Pons (tissue), 1 donor: ENCODE measurements around the gene RUFY4.
"Not testable (repeated sequence)": the region's sequence is repeated elsewhere in the genome, so short reads cannot be mapped to it uniquely, and the experiment has no call there.

Source experiments
- DNase-seq: peaks from one replicate; pipeline ENCODE4 v3.0.0-alpha.2; 2016; ENCODE audit warnings: low spot score

Gene RUFY4

DNA sequence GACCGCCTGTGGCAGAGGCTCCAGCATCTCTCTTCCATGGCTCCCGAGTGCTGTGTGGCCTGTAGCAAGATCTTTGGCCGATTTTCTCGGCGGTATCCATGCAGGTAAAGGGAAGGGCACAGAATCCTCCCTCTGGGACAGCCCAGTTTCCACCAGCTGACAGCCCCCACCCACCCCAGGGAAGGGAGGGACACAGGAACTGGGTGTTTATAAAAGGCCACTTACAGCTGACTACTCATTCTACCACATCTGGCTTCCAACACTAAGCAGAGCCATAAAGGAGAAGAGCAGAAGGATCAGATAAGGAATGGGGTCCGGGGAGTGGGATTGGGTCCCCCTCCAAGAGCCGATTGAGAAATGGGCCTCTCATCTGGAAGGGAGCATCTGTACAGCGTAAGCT is 20.2 kb downstream of the RUFY4 start:
- no peak for DNase-seq

DNA sequence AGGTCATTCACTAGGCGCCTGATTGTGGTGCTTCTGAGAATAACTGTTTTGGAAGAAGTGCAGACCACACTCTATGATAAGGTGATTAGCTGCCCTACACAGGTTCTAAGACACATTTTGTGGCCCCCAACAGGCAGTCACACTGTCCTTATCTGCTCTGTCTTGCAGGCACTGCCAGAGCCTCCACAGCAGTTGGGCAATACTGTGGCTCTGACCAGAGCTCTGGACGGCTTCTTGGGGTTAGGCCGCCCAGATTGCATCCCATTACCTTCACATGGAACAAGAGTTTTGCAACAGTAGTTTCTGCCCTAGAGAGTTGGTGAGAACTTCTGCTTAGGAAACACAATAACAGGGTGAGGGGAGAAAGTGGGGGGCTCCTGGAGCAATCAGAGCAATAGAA is 22.7 kb downstream of the RUFY4 start:
- DNase-seq: no peak

DNA sequence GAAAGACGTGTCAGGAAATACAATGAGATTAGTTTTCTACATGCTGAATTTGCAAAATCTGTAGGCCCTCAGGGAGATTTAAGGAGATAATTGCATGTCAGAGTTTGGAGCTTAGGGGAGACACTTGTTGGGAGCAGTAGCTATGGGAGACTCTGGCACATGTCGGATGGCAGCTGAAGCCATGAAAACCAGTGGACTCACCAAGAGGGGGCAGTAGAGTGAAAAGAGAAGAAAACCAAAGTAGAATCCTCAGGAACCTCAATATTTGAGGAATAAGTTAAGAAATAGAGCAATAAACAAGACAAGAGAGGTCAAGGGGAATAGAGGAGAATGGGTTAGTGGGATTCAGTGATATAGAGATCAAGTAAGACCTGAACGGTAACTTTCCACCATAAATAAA is 24.8 kb downstream of the RUFY4 start:
- DNase-seq: no peak

DNA sequence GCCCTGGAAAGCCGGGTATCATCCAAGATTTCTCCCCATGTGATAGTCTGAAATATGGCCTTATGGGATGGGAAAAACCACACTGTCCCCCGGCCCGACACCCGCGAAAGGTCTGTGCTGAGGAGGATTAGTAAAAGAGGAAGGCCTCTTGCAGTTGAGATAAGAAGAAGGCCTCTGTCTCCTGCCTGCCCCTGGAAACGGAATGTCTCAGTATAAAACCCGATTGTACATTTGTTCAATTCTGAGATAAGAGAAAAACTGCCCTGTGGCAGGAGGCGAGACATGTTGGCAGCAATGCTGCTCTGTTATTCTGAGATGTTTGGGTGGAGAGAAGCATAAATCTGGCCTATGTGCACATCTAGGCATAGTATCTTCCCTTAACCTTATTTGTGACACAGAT is 26.8 kb downstream of the RUFY4 start:
- no peak for DNase-seq

DNA sequence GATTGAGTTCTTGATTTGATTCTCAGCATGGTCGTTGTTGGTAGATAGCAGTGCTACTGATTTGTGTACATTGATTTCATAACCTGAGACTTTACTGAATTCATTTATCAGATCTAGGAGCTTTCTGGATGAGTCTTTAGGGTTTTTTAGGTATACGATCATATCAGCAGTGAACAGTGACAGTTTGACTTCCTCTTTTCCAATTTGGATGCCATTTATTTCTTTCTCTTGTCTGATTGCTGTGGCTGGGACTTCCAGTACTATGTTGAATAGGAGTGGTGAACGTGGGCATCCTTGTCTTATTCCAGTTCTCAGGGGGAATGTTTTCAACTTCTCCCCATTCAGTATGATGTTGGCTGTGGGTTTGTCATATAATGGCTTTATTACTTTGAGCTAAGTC is 28.9 kb downstream of the RUFY4 start:
- no peak for DNase-seq

DNA sequence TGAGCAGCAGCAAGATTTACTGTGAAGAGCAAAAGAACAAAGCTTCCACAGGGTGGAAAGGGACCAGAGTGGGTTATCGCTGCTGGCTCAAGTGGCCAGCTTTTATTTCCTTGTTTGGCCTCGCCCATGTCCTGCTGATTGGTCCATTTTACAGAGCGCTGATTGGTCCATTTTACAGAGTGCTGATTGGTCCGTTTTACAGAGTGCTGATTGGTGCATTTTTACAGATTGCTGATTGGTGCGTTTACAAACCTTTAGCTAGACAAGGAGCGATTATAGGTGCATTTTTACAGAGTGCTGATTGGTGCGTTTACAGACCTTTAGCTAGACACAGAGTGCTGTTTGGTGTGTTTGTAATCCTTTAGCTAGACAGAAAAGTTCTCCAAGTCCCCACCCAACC is 39.8 kb downstream of the RUFY4 start:
- not testable (repeated sequence) for DNase-seq

DNA sequence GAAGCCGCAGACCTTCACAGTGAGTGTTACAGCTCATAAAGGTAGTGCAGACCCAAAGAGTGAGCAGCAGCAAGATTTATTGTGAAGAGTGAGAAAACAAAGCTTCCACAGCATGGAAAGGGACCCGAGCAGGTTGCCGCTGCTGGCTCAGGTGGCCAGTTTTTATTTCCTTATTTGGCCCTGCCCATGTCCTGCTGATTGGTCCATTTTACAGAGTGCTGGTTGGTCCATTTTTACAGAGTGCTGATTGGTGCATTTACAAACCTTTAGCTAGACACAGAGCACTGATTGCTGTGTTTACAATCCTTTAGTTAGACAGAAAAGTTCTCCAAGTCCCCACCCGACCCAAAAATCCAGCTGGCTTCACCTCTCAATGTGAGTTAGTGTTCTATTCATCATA is 52.7 kb downstream of the RUFY4 start:
- DNase-seq: not testable (repeated sequence)

DNA sequence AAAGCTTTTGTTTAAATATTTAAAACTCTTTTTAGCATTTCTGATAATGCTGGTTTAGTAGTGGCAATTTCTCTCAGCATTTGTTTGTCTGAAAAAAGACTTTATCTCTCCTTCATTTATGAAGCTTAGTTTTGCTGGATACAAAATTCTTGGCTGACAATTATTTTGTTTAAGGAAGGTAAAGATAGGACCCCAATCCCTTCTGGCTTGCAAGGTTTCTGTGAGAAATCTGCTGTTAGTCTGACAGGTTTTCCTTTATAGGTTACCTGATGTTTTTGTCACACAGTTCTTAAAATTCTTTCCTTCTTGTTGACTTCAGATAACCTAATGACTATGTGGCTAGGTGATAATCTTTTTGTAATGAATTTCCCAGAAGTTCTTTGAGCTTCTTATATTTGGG is 53.2 kb downstream of the RUFY4 start:
- DNase-seq: not testable (repeated sequence)

DNA sequence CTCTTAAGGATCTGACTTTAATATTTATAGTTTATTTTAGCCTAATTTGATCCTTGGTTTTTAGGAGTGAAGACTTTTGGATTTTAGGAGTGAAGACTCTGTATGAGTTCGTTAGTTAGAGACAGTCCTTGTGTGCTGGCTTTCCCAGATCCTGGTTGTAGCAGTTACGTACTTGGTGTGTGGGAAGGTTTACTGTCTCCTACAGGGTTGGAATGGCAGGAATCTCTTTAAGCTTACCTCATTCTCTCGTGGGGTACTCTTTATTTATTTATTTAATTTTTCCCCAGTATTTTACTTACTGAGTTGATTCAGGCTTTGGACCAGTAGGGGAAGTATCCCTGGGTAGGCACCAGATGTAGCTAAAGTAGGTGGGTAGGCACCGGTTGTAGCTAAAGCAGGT is 54.9 kb downstream of the RUFY4 start:
- DNase-seq: no peak

DNA sequence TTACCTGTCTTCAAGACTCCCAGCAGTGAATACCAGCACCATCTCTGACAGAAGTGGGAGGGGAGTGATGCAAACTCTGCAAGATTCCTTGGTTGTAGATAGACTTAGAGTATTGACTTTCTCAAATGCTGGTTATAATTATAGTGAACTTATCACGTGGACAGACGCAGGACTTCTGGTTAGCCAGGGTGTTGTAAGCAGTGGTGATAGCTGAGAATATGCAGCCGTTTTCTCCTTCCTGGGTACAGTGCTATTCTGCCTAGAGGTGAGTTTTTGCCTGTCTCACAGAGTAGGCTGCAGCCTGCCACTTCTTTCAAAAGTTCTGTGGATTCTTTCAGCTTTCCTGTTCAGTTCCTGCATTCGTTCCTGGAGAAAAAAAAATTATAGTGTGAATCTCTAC is 56.0 kb downstream of the RUFY4 start:
- DNase-seq: no peak

DNA sequence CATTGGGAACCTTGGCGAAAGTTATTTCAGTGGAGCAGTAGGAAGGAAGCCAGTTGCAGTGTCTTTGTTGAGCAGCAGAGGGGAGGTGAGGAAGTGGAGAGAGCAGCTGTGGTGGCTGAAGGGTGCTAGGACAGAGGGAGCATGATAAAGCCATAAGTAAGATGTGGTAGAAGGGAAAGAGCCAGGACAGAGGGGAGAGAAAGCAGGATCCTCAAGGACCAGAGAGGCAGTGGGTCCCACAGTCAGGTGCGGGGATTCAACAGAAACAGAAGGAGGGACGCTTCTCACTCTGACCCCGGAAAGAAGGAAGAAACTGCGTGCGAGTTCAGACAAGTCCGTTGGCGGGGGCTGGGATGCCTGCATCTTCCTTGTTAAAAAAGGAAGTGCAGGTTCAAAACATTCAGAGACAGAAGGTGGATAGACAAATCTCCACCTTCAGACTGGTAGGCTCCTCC is 56.6 kb downstream of the RUFY4 start, which contains the start of gene CXCR2:
TSS of gene CXCR2 (plus strand) at position 403 of the 455 bp plus-strand sequence. CDS start 8,774 bp downstream, outside the sequence.
- DNase-seq: peak; percentile 19

DNA sequence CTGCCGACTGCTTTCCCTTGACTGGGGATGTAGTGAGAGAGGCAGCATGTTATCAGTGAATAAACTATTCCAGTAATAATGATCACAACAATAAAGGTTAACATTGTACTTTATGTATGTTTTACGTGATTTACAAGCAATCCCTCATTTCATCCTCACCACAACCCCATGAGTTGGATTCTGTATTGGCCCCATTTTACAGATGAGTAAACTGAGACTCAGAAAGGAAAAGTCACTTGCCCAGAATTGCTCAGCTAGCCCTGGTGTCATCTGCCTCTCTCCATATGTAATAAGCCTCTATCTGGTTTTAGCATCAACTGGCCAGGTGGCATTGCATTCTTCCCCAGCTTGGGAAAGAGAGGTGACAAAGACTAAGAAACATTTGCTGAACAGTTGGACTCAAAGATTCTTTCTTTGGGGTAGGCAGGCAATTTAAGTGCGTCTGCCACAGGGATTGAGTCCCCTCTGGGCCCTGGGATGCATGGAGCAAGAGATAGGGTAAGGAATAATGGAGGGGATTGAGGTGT is 58.9 kb downstream of the RUFY4 start:
- DNase-seq: no peak

DNA sequence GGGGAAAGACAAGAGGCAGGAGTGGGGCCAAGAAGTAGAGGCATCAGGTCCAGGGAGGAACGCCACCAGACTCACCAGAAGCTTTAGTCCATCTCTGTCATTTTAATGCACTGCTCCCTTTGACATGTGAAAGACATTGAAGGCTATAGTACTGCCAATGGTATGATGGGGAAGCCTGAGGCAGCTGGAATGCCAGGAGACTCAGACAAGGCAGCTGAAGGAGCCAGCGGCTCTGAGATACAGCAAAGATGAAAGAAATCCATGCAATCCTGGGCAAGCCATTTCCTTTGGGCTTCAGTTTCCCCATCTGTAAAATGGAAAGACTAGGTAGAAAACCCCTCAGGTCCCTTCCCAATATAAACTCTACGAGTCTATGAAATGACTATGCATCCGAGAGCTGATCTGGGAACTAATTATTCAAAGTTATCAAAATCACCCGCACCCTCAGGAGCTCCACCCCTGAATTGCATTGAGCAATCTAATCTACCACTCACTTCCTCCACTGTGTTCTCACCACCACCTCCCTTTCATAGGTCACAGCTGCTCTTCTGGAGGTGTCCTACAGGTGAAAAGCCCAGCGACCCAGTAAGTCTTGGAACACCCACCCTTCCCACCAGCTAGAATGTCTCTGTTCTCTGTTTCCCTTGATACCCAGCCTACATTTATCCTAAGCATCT is 59.9 kb downstream of the RUFY4 start:
- DNase-seq: no peak

DNA sequence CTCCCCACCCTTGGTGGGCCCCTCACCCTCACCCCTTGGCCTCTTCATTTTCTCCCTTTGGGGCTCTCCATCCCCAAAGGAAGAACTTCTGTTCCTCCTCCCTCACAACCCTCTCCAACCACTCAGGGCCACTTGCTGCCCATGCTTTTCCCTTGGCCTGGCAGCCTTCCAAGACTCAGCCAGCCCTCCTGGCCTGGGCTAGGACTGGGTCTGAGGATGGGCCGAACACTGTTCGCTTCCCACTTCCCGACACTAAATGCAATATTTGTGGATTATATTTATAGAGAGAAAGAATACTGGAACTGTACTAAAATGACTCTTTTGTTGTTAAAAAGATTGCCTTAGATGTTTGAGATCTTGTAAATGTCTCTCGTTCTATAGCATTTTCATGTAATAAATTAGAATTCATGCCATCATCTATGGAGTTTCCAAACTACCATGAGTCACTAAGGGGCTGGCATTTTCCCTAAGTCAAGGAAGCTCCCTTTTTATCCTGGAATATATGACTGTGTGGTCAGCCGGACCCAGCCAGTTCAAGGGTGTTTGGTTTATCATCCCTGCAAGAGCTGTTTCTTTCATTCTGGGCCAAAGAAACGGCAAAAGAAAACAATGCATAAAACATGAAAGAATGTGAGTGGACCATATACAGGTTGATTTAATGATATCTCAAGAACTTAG is 60.5 kb downstream of the RUFY4 start:
- DNase-seq: no peak

DNA sequence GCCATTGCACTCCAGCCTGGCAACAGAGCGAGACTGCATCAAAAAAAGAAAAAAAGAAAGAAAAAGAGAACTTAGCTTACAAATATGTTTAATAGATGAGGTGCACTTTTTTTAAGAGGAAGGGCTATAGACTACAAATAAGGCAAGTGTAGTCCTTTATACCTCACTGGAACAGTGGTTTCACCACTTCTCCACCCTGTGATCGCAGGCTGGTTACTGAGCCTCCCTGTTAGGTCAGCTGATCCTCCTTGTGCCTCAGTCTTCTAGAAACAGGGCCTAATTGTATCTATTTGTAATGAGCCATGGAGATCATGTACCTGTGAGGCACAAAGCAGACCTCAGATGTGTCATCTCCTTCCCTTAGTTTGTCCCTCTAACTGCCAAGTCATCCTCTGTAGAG is 61.3 kb downstream of the RUFY4 start:
- no peak for DNase-seq

DNA sequence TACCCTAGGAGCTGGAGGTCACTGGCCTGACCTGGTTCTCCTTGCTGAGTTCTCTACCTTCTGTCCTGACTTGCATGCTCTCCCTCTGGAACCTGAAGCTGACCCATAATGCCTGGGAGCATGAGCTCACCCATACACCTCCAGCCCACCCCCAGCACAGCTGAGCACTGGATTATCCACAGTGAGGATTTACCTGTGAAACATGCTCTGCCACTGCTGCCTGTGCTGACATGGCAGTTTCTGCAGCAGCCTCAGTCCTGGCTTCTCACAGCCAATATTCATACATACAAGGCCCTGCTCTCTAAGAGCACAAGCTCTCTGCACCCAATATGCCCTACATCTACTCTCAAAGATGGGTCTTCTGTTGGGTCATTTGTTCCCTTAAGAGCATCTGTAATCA is 61.8 kb downstream of the RUFY4 start:
- DNase-seq: no peak

DNA sequence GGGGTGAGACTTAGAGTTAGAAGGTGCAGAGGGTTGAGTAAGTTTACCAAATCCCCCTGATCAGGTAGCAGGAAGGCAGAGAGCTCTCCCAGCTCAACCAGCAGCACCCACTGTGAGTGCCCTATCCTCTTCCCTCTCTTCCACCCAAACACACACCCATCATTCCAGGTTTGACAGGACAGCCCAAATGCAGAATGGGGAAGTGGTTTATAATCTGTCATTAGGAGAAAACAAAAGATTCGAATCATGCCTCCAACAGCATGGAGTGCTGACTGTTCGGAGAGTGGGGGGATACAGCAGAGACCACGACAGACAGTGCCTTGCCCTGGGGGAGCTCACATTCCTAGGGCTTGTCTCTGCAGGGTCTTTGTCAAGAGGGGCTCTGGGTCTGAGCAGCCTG is 68.5 kb downstream of the RUFY4 start:
- no peak for DNase-seq

DNA sequence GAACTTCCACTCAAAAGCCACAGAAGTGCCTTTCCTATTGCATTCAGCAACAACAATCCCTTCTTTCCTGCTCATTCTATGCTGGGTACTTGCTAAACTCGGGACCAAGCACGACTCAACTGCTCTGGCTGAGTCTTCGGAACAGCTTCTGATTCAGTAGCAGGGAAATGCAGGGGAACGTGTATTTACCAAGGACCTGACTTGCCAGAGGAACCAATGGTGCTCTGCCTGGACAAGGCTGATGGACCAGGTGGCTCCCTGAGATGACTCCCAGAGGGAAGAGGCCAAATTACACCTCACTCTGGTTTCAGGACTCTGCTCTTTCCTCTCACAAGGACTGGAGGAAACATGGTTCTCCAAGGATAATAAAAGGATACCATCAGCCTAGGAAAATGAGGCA is 69.0 kb downstream of the RUFY4 start:
- no peak for DNase-seq
